ENCODE data around the gene NMNAT3.
"Not testable (repeated sequence)": the region's sequence is repeated elsewhere in the genome, so short reads cannot be mapped to it uniquely, and the experiment has no call there.

The NMNAT3 gene

DNA sequence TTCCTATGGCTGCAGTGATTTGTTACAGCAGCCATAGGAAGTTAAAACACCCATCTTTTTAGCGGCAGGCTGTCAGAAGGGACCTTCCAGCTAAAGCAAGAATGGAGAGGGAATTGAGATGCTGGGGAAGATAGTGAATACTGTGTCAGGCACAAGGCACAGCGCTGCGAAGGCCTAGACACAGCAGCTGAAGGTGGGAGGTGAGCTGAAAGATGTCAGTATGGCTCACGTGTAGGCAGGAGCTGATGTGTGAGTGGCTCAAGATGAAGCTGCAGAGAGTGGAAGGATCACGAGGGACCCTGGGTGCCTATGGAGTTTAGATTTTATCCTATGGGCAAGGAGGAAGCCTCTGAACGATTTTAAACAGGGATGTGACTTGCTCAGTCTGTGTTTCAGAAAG lies 44.3 kb downstream of the NMNAT3 start:
- DNase-seq = no peak

DNA sequence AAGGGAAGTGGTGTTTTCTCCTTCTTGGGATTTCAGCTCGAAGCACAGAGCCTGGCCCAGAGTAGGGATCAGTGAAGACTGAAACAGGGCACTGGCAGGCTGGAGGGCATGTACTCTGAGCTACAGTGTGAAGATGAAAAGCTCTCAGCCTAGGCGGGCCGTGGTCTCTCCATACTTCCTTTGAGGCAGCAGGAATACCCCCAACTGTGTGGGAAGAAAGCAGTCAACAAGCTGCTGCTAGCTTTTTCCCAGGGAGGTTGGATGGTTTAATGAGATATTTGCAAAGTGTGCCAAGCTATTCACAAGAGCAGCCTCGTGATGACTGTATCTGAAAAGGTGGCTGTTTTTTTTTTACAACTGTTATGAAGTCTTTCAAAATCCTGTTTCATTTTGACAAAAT lies 47.2 kb downstream of the NMNAT3 start:
- DNase-seq = no peak

DNA sequence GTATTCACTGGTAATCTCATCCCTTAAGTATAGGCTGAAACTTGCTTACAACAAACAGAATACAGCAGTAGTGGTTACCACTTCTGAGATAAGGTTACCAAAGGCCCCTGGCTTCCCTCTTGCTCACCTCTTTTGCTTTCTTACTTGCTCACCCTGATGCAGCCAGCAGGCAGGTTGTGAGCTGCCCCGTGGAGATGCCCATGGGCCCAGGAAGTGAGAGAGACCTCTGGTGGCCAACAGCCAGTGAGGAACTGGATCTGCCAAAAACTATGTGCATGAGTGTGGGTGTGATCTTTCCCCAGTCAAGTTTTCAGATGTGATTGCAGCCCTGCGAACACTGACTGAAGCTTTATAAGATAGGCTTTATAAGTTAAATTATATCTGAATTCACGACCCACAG lies 48.7 kb downstream of the NMNAT3 start:
- no peak for DNase-seq

DNA sequence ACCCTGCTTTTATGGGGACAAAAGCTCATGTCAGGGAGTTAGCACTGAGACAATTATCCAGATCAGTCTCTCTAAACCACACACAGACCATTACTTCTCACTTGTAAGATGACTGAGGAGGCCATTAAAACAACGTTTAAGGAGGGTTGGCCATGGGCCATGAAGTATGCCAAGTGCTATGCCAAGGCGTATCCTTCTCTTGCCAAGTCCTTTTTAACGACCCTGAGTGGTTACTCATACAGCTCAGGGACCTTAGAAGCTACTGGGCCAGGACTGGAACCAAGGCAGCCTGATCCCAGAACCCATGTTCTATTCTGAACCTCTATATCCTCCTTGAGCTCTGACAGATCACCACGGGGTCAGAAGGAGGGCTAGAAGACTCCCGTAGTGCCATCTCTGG lies 50.0 kb downstream of the NMNAT3 start:
- DNase-seq = no peak

DNA sequence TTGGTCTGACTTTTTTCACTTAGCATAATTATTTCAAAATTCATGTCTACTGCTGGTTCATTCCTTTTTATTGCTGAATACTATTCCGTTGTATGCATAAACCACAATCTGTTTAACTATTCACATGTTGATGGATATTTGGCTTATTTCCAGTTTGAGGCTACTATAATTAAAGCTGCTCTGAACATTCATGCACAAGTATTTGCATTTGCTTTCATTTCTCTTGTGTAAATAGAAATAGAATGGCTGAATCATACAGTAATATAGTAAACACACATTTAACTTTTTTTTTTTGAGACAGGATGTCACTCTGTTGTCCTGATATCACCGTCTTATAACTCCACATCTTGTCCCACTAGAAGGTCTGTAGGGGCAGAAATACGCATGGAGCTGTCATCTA lies 57.3 kb downstream of the NMNAT3 start:
- no peak for DNase-seq

DNA sequence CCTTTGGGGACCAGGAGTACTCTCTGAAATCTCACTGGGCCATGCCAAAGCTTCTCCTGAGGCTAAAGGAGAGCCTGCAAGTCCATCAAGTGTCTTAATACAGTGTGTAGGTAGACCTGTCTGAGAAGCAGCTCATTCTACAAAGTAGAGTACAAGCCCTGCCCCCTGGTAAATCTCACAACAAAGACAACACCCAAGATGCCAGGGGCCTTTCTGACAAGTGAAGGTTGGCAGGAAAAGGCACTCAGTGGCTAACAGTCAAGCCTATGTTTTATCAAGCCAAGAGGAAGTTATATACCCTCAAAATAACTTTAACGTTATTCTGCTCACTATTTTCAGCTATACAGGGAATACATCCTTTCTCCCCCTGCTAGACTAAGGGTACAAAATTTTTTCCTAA lies 58.3 kb downstream of the NMNAT3 start:
- no peak for DNase-seq

DNA sequence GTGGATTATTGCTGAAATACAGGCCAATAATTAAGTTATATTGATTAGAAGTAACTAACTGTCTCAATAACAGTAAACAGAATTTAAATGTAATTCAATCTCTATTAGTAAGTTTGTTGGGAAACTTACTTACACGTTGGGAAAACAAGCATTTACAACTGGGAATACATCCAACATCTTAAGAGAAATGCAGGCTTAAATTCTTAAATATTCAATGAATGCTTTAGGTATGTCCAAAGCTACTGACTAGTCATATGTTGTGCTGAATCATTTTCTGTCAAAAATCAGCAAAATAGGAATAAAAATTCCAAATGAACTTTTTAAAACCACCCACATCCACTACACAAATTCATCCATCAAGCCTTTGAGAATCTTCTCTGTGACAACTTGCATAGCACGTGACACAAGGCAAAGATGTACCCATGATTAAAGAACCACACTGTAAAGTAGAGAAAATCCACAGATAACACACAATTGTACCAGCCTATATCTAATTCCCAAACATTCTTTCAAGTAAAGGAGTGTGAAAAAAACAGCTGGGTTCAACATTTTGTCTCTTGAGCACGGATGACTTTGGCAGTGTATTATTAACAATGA lies 60.0 kb downstream of the NMNAT3 start:
- DNase-seq = no peak

DNA sequence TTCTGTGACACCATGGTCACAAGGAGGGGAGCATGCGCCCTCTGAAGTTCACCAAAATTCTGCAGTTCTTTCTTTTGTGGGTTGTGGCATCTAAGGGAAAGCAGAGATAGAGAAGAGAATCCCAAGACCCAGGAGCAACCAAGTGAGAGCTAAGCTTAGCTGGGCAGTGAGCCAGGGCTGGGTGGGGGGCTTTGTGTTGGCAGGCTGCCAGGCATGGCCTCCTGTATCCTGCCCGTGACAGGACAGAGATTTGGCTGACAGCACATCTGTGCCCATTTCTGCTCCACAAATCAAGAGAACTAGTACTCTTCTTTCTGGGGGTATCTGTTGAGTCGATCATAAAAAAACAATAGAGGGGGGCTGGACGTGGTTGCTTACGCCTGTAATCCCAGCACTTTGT lies 66.2 kb downstream of the NMNAT3 start:
- no peak for DNase-seq

DNA sequence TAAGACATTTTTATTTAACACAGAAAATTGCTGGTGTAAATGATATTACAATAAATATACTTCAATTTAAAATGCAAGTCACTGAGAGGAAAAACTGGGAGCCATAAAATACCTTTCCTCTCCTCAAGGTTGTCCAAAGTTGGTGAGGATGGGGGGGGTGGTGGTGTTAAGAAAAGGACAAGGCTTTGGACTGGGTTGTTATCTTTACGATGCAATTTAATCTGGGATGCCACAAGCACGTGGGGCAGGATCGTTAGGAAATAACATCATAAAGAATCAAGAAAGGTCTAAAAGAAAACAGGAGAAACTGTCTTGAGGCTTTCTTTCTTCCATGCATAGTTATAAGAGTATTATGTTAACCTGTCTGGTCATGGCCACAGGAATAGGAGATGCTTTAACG lies 66.9 kb downstream of the NMNAT3 start:
- no peak for DNase-seq

DNA sequence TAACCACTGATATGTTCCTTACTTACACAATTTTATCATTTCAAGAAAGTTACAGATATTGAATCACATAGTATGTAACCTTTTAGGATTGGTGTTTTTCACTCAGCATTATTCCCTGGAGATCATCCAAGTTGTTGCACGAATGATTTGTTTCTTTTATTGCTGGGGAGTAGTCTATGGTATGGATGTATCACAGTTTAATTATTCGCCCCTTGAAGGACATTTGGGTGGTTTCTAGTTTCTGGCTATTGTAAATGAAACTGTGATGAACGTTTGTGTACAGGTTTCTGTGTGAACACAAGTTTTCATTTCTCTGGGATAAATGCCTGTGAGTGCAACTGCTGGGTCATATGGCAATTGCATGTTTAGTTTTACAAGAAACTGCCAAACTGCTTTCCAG lies 68.8 kb downstream of the NMNAT3 start:
- no peak for DNase-seq

DNA sequence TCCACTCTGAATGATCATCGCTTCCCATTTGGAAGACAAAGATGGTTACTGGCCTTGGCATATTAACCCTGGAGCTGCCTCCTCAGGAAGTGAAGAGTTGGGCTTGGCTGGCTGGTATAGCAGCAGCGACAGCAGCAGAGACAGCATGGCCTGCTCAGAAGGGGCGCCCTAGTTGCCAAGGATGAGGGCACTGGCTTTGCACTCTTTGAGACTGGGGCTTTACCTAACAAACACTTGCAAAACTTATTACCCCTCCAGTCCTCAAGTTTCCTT lies 69.7 kb downstream of the NMNAT3 start:
- no peak for DNase-seq

DNA sequence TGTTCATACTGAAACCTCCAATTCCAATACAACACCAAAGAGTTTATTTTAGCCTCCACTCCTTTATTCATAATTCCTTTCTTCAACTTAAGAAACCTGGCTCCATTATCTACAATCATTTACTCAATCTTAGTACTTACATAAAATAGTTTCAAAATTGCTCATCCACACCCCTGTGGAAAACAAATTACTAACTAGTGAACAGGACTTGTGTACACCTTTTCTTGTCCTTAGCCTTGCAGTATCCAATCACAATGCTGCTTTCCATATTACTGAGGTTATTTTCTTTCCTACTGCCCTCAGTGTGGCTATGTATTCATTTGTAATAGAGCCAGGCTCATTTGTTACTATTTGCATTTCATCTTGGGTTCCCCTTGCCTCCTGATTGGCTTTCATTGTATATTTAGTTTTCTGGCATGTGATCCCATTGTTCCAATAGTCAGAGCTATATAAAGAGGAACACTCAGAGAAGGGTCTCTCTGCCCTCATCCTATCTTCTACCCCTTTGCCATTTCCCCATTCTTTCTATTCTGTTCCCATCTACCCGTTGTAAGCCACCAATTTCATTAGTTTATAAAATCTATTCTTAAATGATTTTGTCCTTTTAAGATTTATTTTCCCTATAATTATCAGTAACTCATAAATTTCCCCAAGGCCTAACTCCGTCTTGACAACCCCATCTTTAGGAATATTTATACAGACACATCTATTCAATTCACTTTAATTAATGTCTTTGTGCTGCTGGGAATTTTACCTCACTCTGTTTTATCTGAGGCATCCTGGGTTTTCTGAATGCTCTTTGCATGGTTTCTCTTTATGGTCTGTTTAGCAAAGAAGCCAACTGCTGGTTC lies 70.3 kb downstream of the NMNAT3 start:
- DNase-seq = no peak

DNA sequence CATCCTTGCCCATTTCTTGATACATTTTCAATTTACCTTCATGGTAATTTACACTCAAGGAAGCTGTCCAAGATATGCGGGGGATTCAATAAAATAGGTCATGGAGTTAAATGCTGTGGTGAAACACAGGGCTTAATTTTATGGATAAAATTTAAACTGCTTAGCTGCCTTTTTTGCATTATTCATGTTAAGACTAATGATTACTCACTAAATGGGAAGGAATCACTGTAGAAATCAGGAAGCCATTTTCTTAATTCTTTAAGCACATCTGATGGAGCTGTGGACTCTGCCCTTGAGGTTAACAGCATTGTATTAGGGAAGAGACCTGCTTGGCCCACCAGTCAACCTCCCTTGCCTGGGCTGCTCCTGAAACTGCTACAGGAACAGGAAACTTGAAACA lies 75.8 kb downstream of the NMNAT3 start:
- no peak for DNase-seq

DNA sequence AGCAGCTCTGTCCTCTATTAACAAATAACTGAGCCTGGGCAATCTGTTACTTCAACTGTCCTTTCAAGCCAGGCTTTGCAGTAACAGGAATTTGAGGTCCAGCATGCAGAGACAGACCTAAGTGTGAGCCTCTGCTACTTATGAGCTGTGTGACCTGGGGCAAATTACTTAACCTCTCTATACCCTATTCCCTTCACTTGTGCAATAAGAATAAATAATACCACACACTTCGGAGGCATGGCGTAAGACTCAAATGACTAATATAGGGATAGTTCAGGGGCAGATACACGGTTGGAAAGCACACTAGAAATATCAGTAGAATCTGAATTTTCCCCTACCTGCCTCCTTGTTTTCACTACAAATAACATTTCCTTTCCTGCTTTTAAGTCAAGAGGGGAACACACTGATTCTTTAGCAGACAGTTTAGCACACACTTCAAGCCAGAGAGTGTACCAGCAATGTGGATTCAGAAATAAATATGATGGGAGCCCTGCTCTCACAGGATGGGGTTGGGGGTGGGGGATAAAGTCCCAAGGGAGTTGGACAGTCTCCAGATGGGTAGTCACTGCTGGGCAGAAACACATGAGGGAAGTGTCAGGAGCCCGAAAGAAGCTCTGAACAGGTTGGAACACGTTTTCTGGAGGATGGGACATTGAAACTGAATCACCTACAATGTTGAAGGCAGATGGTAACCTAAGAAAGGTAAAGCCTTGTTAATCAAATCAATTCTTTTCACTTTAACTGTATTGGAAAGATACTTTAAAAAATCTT lies 76.4 kb downstream of the NMNAT3 start:
- no peak for DNase-seq

DNA sequence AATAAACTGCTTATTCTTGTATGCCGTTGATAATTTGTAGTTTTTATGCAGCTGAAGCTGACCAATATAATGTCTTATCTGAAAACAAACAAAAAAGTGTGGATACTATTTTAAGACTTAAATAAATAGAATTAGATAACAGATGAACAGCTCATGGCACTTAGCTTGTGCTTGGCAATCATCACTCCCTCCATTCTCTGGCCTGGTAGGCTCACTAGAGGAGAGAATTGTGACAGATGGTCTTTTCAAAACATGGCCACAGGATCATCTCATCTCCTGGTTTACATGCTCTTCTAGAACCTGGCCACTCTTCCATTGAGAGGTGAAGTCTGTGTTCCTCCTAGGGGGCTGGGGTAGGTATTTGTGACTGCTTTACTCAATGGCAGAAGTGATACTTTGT lies 79.8 kb downstream of the NMNAT3 start:
- no peak for DNase-seq

DNA sequence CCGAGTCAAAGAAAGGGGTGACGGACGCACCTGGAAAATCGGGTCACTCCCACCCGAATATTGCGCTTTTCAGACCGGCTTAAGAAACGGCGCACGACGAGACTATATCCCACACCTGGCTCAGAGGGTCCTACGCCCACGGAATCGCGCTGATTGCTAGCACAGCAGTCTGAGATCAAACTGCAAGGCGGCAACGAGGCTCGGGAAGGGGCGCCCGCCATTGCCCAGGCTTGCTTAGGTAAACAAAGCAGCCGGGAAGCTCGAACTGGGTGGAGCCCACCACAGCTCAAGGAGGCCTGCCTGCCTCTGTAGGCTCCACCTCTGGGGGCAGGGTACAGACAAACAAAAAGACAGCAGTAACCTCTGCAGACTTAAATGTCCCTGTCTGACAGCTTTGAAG lies 86.6 kb downstream of the NMNAT3 start:
- DNase-seq = not testable (repeated sequence)

DNA sequence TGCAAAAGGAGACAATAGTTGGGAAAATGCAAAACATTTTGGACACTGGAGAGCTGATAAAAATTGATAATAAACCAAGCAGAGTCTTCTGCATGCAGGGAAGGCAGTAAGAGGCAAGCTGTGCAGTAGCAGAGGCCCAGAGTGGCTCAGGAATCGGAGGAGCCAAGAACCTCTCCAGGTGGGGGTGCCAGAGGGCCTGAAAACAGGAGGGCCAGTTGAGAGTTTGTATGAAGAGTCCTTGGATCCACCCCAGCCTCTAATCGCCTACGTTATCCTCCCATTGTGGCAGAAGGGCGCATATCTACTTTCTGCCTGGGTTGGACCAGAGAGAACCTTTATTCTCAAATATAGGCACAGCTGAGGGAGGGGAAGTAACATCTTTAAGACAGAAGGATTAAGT lies 89.3 kb downstream of the NMNAT3 start:
- DNase-seq = no peak

DNA sequence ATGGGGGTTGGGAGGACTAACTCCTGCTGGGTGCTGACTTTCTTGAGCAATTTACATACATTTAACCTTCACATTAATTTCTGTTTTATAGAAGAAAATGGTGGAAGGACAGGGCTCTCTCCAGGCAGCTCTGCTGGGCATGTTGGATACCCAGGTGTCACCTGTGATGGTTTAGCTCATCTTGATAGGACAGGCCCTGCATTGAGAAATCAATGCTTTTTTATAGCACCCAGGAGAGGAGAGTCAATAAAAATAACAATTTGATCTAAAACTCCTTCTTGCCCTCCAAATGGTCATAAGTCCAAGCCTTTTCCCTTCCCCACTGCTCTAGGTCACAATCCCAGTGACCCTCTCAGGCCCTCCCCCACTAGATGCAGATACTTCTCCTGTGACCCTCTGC lies 90.0 kb downstream of the NMNAT3 start:
- no peak for DNase-seq

DNA sequence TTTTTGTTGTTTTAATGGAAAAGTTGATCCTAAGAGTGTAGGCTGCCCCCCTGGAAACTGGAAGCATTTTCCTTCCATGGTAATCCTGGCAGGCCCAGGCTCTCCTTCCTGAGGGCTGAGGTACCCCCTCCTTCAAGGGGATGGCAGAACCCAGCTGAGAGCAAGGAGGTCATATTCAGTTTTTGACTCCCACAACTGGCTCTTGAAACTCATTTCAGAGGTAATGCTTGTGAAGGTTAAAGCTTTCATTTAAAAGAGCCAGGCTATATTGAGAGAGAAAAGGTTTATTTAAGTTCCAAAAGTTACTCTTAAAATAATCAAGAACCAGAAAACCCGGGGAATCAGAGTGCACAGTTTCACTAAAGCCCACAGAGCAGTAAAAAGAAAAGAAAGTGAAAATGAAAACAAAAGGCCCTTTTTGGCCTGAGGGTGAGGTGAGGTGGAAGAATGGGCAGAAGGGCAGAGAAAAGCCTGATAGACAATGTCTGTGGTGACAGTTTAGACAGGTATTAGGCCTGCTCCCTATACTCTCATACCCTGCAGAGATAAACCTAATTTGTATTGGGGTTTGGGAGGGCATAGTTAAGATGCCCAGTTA lies 91.3 kb downstream of the NMNAT3 start:
- no peak for DNase-seq

DNA sequence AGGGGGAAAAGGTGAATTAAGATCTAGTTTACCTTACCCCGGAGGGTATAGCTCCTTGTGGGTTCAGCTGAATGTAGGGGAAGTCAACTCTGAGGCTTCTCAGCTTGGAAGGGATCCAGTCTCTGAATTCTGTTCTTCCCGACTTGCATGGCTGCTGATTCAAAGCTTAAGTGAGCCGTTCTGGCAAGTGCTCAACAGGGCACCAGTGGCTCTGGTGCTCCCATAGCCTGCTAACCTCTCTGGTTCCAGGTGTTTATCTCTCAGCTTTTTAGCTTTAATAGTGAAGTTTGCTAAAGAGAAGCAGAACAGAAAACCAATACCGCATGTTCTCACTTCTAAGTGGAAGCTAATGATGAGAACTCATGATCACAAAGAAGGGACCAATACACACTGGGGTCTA lies 92.0 kb downstream of the NMNAT3 start:
- DNase-seq = no peak

DNA sequence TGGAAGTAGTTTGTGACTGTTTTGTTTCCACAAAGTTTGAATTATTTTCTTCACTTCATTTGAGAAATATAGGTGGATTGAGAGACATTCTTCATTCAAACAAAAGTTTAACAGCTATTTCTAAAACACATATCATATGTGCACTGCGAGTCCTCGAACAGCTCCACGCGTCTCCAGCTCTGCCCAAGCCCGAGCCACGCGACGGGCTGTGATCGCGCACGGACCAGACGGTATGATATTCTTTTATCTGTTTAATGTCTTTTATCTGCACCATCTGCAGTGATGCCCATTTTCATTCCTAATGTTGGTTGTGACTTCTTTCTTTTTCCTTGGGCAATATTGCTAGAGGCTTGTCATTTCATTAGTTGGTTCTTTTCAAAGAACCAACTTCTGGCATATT lies 94.1 kb downstream of the NMNAT3 start:
- DNase-seq = not testable (repeated sequence)

DNA sequence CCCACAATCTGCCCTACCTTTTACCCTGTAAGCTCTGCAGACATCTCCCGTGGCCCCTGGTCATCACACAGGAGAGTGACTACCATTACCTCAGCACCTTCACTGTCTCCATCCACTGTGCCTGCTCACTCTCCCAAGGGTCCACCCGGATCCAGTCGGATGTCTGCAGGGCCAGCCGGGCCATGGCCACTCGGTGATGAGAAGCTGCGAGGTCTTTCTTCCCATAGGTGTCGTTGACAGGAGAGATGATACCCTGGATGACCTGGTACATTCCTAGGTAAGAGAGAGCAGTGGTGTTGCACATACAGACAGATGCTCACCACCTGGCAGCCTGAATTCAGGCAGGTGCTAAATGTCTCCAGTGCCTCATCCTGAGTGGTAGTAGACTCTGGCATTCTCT lies 99.0 kb downstream of the NMNAT3 start:
- no peak for DNase-seq

DNA sequence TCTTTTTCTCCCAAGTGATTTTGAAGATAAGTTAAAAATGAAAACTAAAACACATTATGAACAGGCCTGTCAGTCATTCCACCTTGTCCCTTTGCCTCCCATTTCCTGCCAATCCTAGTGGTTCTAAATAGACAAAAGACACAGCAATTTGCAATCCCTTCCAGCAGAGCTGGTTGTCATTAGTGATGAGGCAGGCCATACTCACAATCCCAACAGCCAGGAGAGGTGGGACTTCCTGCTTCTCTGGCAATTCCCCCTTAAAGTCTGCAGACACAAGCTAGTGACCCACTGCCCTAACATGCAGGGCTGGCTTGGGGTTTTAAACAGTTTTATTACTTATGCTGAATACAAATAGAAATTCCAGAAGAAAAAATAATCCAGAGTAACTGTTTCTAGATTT lies 99.9 kb downstream of the NMNAT3 start:
- no peak for DNase-seq

DNA sequence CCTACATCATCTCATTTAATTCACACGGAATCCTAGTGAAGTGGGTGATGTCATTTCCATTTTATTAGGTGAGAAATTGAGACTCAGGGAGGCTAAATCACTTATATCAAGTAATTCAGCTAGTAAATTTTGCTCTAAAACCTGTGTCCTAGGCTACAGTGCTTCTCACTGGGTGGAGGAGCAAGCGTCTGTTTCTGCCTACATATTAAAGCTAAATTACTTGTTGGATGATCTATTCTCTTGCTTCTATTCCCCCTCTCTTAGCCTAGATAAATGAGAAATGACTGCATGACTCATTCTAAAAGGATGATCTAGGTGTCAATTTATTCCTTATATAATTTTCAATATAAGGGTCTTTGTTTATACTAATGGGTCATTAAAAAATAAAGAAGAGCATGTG lies 100.4 kb downstream of the NMNAT3 start:
- no peak for DNase-seq
